ENCODE results near the gene HADHB. TPM values are rescaled to one million over a fixed set of nuclear protein-coding genes. Genes with fewer than 3 reads are reported as not detected.

Gene HADHB
- total and polyA plus RNA-seq, 12 donors, result 256 to 1,542 (median 820) TPM

DNA sequence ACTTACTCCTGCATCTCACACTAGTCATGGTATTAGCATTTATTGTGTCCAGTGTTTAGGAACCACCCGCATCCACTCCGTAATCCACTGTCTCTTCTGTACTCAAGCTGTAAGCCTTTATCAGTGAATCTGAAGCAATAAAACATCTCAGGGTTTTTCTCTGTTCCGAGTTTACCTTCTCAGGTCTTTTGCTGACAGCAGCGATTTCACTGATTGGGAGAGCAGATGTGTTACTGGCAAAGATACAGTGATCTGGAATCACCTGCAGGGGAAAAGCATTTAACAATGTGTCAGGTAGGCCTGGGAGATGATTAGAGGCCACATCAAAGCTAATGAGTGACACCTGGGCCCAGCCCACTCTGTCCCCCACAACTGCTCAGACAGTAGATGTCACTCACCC, 47.2 kb upstream of the HADHB start:
- WGBS, 2 donors, result 96 to 99% methylated on average over 4 of the region's 4 CpGs
- peaks cover 0 to 15% (median 4%) of the 10 kb centered on the region in 9 donors for H3K4me1 ChIP-seq
- no peaks in the 10 kb centered on the region for H3K27me3 ChIP-seq
- no peaks in the 10 kb centered on the region for H3K9me3 ChIP-seq
- ATAC-seq (no peak), DNase-seq (no peak)
- H3K27ac ChIP-seq, result no peak overlapping the region
- no peak overlapping the region for H3K4me3 ChIP-seq
- intact Hi-C loops (cut with DNase I), result no loop called here
- peaks cover 0 to 100% (median 83%) of the 10 kb centered on the region in 9 donors for H3K36me3 ChIP-seq
- TF ChIP-seq, protein P1, sequence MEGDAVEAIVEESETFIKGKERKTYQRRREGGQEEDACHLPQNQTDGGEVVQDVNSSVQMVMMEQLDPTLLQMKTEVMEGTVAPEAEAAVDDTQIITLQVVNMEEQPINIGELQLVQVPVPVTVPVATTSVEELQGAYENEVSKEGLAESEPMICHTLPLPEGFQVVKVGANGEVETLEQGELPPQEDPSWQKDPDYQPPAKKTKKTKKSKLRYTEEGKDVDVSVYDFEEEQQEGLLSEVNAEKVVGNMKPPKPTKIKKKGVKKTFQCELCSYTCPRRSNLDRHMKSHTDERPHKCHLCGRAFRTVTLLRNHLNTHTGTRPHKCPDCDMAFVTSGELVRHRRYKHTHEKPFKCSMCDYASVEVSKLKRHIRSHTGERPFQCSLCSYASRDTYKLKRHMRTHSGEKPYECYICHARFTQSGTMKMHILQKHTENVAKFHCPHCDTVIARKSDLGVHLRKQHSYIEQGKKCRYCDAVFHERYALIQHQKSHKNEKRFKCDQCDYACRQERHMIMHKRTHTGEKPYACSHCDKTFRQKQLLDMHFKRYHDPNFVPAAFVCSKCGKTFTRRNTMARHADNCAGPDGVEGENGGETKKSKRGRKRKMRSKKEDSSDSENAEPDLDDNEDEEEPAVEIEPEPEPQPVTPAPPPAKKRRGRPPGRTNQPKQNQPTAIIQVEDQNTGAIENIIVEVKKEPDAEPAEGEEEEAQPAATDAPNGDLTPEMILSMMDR (IDR thresholded peaks at IDR 0.05), result no peak

DNA sequence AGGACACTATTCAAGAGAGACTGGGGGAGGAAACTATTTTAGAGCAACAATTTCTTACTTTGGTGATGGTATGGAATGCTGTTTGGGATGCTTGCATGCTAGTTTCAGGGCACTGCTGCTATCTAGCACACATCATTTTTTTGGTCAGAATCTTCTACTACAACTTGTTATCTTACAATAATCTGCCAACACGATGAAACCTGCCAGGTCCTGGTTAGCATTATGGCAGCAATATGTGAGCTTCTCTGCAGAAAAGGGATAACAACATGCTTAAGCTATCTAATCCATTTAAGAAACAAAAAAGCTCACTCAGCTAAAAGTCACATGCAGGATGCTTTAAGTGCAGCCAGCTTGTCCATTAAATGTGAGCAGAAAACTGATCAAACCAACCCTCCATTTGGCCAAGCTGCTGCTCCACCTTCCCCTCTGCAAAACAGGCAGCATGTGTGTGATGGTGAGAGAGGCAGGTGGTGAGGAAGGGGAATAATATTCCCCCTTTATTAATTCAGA, 41.7 kb upstream of the HADHB start:
- intact Hi-C loops (cut with DNase I), result loop anchor here in 1 of 10 donors (10.0 kb wide), 1 partner anchor 82 kb away; no protein-coding TSS in a partner anchor
- peaks cover 0 to 100% (median 69%) of the 10 kb centered on the region in 9 donors for H3K36me3 ChIP-seq
- 39 to 40% methylated on average over 1 of the region's 1 CpG for WGBS, 2 donors

DNA sequence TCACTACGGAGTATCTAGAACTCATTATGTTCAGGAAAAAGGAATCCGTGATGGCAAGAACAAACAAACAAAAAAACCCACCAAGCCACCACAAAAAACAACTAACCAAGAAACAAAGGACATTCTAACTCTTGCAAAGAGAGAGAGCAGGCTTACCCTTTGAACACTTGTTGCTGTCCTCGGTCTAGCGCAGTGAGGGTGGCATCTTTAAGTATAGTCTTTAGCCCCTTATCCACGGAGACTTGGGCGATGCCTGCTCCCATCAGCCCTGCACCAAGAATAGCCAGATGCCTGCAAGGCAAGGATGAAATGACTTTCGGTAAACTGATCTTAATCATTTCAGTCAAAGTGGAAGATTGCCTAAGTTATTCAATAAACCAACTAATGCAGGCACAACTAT, 40.8 kb upstream of the HADHB start:
- Histone ChIP-seq H3K36me3 (peaks cover 0 to 100% (median 69%) of the 10 kb centered on the region in 9 donors), H3K4me3 (no peak overlapping the region), H3K4me1 (no peaks in the 10 kb centered on the region), H3K27me3 (no peaks in the 10 kb centered on the region), H3K9me3 (no peaks in the 10 kb centered on the region), H3K27ac (no peak overlapping the region)
- intact Hi-C loops (cut with DNase I), result loop anchor here in 1 of 10 donors (10.0 kb wide), 1 partner anchor 81 kb away; no protein-coding TSS in a partner anchor
- 90 to 91% methylated on average over 7 of the region's 7 CpGs for WGBS, 2 donors
- ATAC-seq (no peak), DNase-seq (no peak)
- TF ChIP-seq, protein P1 (IDR thresholded peaks at IDR 0.05), result no peak

More for the DNA sequence above, 41.7 kb upstream of the HADHB start:
- Histone ChIP-seq H3K4me1 (no peaks in the 10 kb centered on the region), H3K4me3 (no peak overlapping the region), H3K27ac (no peak overlapping the region), H3K9me3 (no peaks in the 10 kb centered on the region), H3K27me3 (no peaks in the 10 kb centered on the region)
- DNase-seq, result no peak
- TF ChIP-seq, protein P1 (IDR thresholded peaks at IDR 0.05), result no peak
- no peak for ATAC-seq

DNA sequence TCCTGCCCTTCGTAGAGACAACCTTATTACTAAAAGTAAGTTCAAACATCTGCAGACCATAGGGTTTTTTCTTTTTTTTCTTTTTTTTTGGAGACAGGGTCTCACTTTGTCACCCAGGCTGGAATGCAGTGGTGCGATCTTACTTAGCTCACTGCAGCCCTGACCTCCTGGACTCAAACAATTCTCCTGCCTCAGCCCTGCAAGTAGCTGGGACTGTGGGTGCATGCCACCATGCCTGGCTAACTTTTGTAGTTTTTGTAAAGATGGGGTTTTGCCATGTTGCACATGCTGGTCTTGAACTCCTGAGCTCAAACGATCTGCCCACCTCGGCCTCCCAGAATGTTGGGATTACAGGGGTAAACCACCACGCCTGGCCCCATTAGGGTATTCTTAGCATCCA, 32.7 kb upstream of the HADHB start:
- no peaks in the 10 kb centered on the region for H3K9me3 ChIP-seq
- H3K4me3 ChIP-seq, result no peak overlapping the region
- intact Hi-C loops (cut with DNase I), result loop anchor here in 1 of 10 donors (5.0 kb wide), 1 partner anchor 80 kb away; no protein-coding TSS in a partner anchor
- no peak overlapping the region for H3K27ac ChIP-seq
- WGBS, 2 donors, result 89 to 90% methylated on average over 5 of the region's 5 CpGs
- peaks cover 0 to 100% (median 75%) of the 10 kb centered on the region in 9 donors for H3K36me3 ChIP-seq
- no peak for DNase-seq
- H3K27me3 ChIP-seq, result no peaks in the 10 kb centered on the region
- no peak for ATAC-seq
- peaks cover 0 to 5% (median 0%) of the 10 kb centered on the region in 9 donors for H3K4me1 ChIP-seq
- TF ChIP-seq, protein P1 (IDR thresholded peaks at IDR 0.05), result no peak
